Left renal pelvis (tissue), 4 donors: ENCODE data around the gene CSNK1G2. TPM values are rescaled to one million over a fixed set of nuclear protein-coding genes. Genes with fewer than 3 reads are reported as not detected.

Experiments used
- DNase-seq, 4 donors: peaks; one replicate each; pipeline ENCODE4 v3.0.0-alpha.2; 2013; ENCODE audit warnings: low read depth in 4 of 4, low spot score in 3 of 4
- polyA plus RNA-seq, 4 donors: library from polyadenylated mRNA; unstranded; fragments of 120-200 nt; gene quantifications; one replicate each; pipeline ENCODE4 v1.2.1, GENCODE V29; 2013; ENCODE audit not compliant: insufficient read length in 4 of 4

CSNK1G2 gene
- polyA plus RNA-seq, 4 donors = 44.1 to 68.8 (median 56.2) TPM

- DNase-seq = no peak
Observed at GRCh38 chr19:1962674-1963073, 21.7 kb downstream of the CSNK1G2 start.

- no peak for DNase-seq
Observed at GRCh38 chr19:1967087-1967608, 26.2 kb downstream of the CSNK1G2 start.

GRCh38 chr19:1968279-1969175 lies 27.6 kb downstream of the CSNK1G2 start:
- no peak for DNase-seq

GRCh38 chr19:1969176-1970002 lies 28.4 kb downstream of the CSNK1G2 start:
- no peak for DNase-seq

- DNase-seq = no peak
Observed at GRCh38 chr19:1970003-1970805, 29.2 kb downstream of the CSNK1G2 start.

- DNase-seq = no peak
Observed at GRCh38 chr19:1970806-1971502, 30.0 kb downstream of the CSNK1G2 start.

- no peak for DNase-seq
Observed at GRCh38 chr19:1974381-1975161, 33.6 kb downstream of the CSNK1G2 start.

GRCh38 chr19:1975162-1975480 lies 34.1 kb downstream of the CSNK1G2 start:
- DNase-seq = no peak

- DNase-seq = no peak
Observed at GRCh38 chr19:1977120-1977519, 36.1 kb downstream of the CSNK1G2 start.

- DNase-seq = no peak
Observed at GRCh38 chr19:1978346-1978894, 37.4 kb downstream of the CSNK1G2 start.

GRCh38 chr19:1979017-1979416 lies 38.0 kb downstream of the CSNK1G2 start:
- DNase-seq = no peak

- DNase-seq = no peak
Observed at GRCh38 chr19:1979642-1980041, 38.7 kb downstream of the CSNK1G2 start.

- DNase-seq = no peak
Observed at GRCh38 chr19:1980091-1980808, 39.3 kb downstream of the CSNK1G2 start.

- DNase-seq = no peak
Observed at GRCh38 chr19:1980809-1981181, 39.8 kb downstream of the CSNK1G2 start.

- no peak for DNase-seq
Observed at GRCh38 chr19:1981253-1981652, 40.3 kb downstream of the CSNK1G2 start.

- no peak for DNase-seq
Observed at GRCh38 chr19:1984357-1984756, 43.4 kb downstream of the CSNK1G2 start.

- DNase-seq = no peak
Observed at GRCh38 chr19:1985588-1986356, 44.8 kb downstream of the CSNK1G2 start.
